HG03575 (cell line): ENCODE data around the gene FSIP2.
"Not testable (repeated sequence)": the region's sequence is repeated elsewhere in the genome, so short reads cannot be mapped to it uniquely, and the experiment has no call there.

Experiments
- ATAC-seq: cut with Tn5 transposase; IDR thresholded peaks from one replicate; pipeline ENCODE4 v1.9.1; 2021; ENCODE audit not compliant: unreplicated experiment, insufficient number of reproducible peaks, low FRiP score; ENCODE audit errors: extremely low read depth

Gene FSIP2

GRCh38 chr2:185802926-185803325 is 64.3 kb downstream of the FSIP2 start:
- ATAC-seq = no peak

GRCh38 chr2:185806783-185807182 is 68.2 kb downstream of the FSIP2 start:
- ATAC-seq = no peak

- ATAC-seq = no peak
Observed at GRCh38 chr2:185807351-185807750, 68.7 kb downstream of the FSIP2 start.

- no peak for ATAC-seq
Observed at GRCh38 chr2:185811580-185811979, 73.0 kb downstream of the FSIP2 start.

GRCh38 chr2:185813707-185814106 is 75.1 kb downstream of the FSIP2 start:
- ATAC-seq = no peak

- no peak for ATAC-seq
Observed at GRCh38 chr2:185817991-185818390, 79.4 kb downstream of the FSIP2 start.

- no peak for ATAC-seq
Observed at GRCh38 chr2:185821467-185821866, 82.9 kb downstream of the FSIP2 start.

- no peak for ATAC-seq
Observed at GRCh38 chr2:185823773-185824172, 85.2 kb downstream of the FSIP2 start.

GRCh38 chr2:185825557-185825956 is 87.0 kb downstream of the FSIP2 start:
- no peak for ATAC-seq

- ATAC-seq = no peak
Observed at GRCh38 chr2:185828326-185828725, 89.7 kb downstream of the FSIP2 start.

GRCh38 chr2:185833864-185834263 is 95.3 kb downstream of the FSIP2 start:
- no peak for ATAC-seq

GRCh38 chr2:185835974-185836373 is 97.4 kb downstream of the FSIP2 start:
- ATAC-seq = no peak

GRCh38 chr2:185854885-185855284 is 116.3 kb downstream of the FSIP2 start:
- no peak for ATAC-seq

- ATAC-seq = no peak
Observed at GRCh38 chr2:185857691-185858090, 119.1 kb downstream of the FSIP2 start.

- ATAC-seq = no peak
Observed at GRCh38 chr2:185859506-185859905, 120.9 kb downstream of the FSIP2 start.

- ATAC-seq = no peak
Observed at GRCh38 chr2:185860321-185860720, 121.7 kb downstream of the FSIP2 start.

GRCh38 chr2:185862657-185863398 is 124.2 kb downstream of the FSIP2 start:
- ATAC-seq = no peak

GRCh38 chr2:185864468-185865260 is 126.1 kb downstream of the FSIP2 start:
- not testable (repeated sequence) for ATAC-seq

GRCh38 chr2:185875136-185875931 is 136.7 kb downstream of the FSIP2 start:
- no peak for ATAC-seq

- no peak for ATAC-seq
Observed at GRCh38 chr2:185876234-185876633, 137.6 kb downstream of the FSIP2 start.
